HG02678 (cell line): Measurements from ENCODE around the gene USP25.

Experiments
- ATAC-seq: cut with Tn5 transposase; IDR thresholded peaks from one replicate; pipeline ENCODE4 v1.9.1; 2021; ENCODE audit warnings: mild to moderate bottlenecking, moderate library complexity; ENCODE audit not compliant: unreplicated experiment

Gene USP25

DNA sequence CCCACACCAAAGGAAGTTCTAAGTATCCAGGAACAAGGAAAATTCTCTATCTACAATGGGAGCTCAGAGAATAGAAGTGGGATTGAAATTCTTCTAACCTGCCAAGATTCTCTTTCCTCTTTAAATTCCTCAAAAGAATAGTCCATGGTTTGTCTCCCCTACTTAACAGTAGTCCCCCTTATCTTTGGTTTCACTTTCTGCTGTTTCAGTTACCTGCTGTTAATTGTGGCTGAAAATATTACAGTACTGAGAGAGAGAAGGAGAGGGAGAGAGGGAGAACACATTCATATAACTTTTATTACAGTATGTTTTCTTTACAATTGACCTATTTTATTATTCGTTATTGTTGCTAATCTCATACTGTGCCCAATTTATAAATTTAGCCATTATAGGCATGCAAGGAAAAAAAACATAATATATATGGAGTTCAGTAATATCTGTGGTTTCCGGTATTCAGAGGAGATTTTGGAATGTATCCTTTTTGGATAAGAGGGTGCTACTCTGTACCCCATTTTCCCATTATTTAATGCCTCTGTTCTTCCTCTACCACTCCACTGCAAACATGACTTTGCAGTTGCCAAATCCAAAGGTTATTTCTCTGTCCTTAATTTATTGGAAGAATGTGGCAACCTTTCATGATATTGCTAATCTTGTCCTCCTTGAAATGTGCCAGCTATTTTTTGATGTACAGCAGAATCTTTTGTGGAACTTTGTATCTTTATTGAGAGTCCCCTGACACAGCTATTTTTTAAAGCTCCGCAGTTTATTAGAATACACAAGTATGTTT lies 68.0 kb downstream of the USP25 start:
- no peak for ATAC-seq

DNA sequence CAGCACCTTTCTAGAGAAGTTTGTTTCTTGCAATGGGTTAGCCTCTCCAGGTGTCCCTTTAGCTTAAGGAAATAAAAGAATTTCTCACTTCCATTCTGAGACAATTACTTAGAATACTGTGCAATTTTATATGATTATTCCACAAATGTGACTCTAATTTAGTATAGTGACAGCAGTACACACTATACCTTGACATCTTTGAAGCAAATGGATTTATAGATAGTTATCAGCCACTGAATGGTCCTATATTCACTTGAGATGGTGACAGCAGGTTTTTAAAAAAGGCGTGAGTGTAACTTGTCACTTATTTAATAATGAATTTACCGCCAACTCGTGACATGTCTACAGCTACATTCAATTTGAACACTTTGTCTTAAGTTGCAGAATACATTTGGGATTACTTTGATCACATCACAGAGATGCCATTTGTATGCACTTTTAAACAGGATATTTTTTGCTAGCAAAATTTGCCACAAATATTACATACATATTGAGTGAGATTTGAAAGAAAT lies 71.6 kb downstream of the USP25 start:
- no peak for ATAC-seq

DNA sequence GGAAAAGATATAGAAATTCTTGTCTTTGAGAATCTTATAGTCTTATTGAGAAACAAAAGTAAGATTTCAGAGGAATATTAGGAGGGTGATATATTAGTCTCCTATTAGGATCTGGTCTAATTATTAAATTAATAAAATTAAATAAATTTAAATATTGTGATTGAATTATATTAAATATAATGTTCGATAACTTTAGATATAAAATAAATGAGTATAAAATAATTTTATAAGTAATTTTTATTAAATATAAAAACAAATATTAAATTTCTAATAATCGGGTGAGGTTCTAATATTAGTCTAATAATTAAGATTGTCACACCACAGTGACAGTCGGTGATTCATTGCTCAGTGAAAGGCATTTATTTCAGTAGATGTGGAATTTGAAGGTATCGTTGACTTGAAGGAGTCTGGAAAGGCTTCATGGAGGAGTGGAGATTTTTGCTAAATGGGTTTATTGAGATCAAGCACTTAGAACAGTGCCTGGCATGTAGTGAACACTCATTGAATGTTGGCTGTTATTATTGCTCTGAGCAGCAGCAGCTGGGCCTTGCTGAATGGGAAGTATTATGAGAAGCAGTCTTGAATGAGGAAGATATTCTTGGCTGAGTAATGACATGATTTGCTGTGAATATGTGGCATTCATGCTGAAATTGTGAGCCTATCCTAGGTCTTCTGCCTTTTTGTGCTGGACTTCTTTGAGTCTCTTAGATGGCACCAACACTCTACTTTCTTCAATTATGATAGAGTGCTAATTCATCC lies 74.6 kb downstream of the USP25 start:
- no peak for ATAC-seq

DNA sequence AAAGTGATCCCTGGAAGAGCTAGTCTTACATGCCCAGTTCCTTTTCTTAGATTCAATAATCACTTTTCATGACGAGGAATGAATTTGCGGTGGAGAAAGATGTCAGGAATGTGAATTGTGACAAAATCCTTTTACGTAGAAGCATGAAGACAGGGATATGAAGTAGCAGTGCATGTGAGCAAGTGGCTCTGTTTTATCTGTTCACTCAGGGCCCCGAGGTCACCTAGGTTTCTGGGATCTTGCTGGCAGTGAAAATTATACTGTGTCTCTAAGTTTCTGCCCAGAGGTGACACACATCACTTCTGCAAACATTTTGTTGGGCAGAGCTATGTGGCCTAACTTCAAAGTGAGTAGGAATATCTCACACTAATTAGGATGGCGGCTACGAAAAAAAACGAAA lies 79.3 kb downstream of the USP25 start:
- ATAC-seq: no peak

DNA sequence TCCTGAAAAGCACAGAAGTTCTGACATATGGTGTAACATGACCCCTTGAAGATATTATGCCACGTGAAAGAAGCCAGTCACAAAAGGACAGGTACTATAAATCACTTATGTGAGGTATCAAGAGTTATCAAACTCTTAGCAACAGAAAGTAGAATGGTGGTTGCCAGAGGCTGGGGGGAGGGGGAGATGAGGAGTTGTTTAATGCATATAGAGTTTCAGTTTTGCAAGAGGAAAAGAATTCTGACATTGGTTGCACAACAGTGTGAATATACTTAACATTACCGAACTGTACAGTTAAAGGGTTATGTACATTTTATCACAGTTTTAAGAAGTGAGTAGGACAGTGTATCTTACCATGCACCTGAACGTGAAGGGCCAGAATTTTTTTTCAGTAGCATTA lies 80.0 kb downstream of the USP25 start:
- ATAC-seq: no peak

GRCh38 chr21:15815285-15815684 lies 85.5 kb downstream of the USP25 start:
- ATAC-seq: no peak

GRCh38 chr21:15820327-15820726 lies 90.5 kb downstream of the USP25 start:
- ATAC-seq: no peak

DNA sequence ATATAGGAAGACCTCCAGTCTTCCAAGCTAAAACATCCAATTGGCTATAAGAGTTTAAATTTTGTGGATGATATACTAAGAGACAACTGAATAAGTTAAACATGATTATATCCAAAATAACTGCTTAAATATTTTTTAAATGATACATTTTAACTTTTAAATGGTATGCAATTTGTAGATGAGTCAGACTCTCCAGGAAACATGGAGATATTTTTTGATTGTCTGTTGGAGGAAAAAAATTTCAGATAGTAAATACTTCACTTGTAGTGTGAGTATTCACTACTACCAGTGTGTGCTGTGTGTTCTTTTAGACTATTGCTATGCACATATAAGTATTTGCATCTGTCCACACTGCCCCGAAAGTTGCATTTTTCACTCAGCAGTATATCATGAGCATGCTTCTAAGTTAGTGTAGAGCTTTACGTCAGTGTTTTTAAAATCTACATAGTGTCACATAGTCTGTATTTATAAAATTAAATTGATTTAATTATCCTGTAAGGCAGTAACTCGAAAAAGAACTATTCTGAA lies 91.1 kb downstream of the USP25 start:
- ATAC-seq: no peak

DNA sequence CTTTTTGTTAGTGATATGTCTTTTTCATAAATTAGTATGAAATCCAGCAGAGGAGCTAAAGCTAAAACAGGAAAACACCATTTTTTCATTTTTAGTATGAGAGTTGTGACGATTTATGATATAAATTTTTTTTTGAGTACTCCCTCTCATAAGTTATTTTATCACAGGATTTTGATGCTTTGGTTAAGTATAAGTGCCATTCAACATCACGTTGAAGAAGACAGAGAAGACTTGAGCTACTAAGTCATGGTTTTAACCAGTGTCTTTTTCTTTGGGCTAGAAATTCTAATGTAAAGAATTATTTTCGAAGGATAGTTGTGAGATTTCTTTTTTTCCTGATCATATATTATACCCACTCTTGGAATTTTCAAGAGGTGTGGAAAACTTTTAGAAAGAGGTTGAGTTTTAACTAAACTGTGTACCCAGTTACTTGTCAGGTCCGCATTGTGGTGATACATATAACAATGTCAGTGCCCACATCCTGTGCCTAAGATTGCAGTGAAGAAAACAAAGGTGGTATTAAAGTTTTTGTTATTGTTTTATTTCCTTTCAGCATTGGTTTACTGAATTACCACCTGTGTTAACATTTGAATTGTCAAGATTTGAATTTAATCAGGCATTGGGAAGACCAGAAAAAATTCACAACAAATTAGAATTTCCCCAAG lies 93.8 kb downstream of the USP25 start:
- ATAC-seq: no peak

DNA sequence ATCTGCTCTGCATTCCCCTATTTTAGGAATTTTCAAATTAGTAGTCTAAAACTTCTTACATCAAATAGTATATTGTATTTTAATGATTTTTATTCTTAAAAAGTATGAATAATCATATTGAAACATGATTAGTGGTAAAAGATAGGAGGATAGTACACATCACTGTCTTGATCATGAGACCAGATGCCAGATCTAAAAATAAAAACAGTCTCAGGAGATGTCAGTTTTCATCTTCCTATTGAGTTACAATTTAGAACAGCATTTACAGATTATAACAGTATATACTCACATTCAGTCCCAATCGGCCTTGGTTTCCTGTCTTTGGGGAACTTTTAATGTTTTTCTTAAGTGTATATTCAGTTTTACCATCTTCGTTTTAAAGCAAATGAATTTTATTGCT lies 95.9 kb downstream of the USP25 start:
- no peak for ATAC-seq

- peak; percentile 84 for ATAC-seq
Observed at GRCh38 chr21:15826147-15826780, 96.5 kb downstream of the USP25 start.

GRCh38 chr21:15826908-15827601 lies 97.3 kb downstream of the USP25 start:
- no peak for ATAC-seq

- ATAC-seq: no peak
Observed at GRCh38 chr21:15831497-15831896, 101.7 kb downstream of the USP25 start.

GRCh38 chr21:15837645-15838044 lies 107.9 kb downstream of the USP25 start:
- no peak for ATAC-seq

GRCh38 chr21:15839026-15839425 lies 109.2 kb downstream of the USP25 start:
- ATAC-seq: no peak

DNA sequence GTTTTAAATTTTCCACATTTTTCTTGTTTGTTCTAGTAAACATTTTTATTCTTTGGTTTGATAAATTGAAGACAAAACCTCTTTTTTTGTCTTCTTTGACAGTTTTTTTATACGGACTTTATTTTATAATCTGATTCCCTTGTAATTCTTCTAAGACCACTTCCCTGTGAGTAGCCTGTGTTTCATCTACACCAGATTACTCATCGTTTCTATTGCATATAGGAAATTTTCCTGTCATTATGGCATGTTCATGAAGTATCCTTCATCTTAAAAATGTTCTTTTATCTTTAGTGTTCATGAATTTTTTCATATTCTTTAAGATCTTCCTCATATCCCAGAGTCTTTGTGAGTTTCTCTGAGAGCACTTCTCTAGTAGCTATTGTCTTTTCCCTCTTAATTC lies 109.8 kb downstream of the USP25 start:
- ATAC-seq: no peak

DNA sequence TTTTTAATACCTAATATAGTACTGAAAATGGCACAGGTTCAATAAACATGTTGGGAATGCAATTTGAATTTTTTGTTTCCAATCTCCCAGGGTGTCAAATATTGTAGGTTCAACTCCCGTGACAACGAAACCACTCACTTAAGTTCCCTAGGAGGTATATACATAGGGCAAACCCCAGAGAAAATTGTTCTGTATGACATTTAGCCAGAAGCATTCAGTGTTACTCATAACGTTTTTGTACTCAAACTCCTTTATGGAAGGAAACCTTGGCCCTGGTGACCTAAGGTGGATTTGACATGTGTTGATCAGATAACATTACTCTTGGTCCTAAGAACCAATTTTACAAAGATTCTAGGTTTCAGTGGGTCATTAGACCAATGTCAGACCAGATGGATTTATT lies 110.6 kb downstream of the USP25 start:
- no peak for ATAC-seq

DNA sequence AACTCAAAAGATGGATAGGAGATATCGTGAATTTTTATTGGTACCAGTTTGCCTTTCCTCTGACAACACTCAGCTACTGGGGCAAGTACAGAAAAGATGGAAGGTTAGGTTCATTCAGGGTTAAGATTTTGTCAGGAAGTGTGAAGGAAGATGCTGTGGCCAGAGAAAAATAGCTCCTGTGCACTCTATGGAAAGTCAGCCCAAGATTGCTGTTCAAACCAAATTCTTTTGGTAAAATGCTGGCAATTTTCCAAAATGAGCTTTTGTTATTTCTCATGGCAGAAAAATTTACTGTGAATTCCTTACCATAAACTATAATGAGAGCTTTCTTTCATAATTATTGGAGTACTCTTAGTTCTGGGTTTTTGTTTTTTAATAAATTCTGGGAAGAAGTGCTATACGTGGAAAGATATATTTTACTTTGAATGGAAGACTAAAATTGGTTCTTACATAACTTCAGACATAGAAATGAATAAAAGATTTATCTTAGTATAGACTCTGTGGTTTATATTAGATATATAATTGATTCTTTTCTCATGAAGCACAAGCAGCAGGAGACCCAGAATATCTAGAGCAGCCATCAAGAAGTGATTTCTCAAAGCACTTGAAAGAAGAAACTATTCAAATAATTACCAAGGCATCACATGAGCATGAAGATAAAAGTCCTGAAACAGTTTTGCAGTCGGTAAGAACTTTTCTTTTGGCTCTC lies 112.2 kb downstream of the USP25 start:
- ATAC-seq: no peak

GRCh38 chr21:15842565-15842880 lies 112.7 kb downstream of the USP25 start:
- ATAC-seq: no peak

DNA sequence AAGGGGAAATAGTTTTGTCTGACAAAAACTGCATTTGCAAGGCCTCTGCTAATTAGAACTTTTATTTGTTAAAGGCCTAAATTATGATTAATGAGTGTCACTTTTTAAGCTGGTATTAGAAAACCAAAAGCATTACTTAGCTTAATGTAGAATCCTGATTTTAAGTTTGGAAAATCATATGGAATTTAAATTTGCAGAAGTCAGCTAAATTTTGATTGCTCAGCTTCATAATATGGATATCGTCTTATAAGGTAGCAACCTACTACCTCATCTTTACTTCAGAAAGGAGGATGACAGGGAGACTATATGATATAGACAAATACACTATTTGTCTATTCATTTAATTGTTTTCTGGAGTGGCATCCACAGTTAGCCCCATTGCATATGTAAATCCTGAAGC lies 114.0 kb downstream of the USP25 start:
- ATAC-seq: no peak
